Naive B cell (primary cell): ENCODE measurements around the gene HAUS5. TPM values are rescaled to one million over a fixed set of nuclear protein-coding genes. Genes with fewer than 3 reads are reported as not detected.
"Not testable (repeated sequence)": the region's sequence is repeated elsewhere in the genome, so short reads cannot be mapped to it uniquely, and the experiment has no call there.

Experiments
- ATAC-seq, 2 donors: fragments of 150-1000 bp; cut with Tn5 transposase; 2 replicates each; pipeline ENCODE4 v1.10.0; 2021; ENCODE audit warnings: low read depth in 2 of 2, mild to moderate bottlenecking in 2 of 2, moderate library complexity in 2 of 2
- DNase-seq: peaks from one replicate; pipeline ENCODE4 v3.0.0; 2022
- H3K27ac Mint-ChIP-seq, 6 donors: one replicate each; pipeline ENCODE4 v1.8.0; 2020 to 2022; ENCODE audit warnings: mild to moderate bottlenecking in 6 of 6, mixed read lengths in 6 of 6, moderate library complexity in 5 of 6, inconsistent platforms in 2 of 6
- H3K27me3 Mint-ChIP-seq, 3 donors: one replicate each; pipeline ENCODE4 v1.8.0; 2021 to 2022; ENCODE audit warnings: mixed read lengths in 3 of 3, mild to moderate bottlenecking in 1 of 3
- H3K36me3 Mint-ChIP-seq, 2 donors: one replicate each; pipeline ENCODE4 v1.8.0; 2020 to 2022; ENCODE audit warnings: mixed read lengths in 2 of 2, inconsistent platforms in 1 of 2, mild to moderate bottlenecking in 1 of 2
- H3K4me1 Mint-ChIP-seq, 3 donors: one replicate each; pipeline ENCODE4 v1.8.0; 2020 to 2022; ENCODE audit warnings: mixed read lengths in 3 of 3, inconsistent platforms in 1 of 3, mild to moderate bottlenecking in 1 of 3, moderate library complexity in 1 of 3
- H3K4me3 Mint-ChIP-seq, 8 donors: one replicate each; pipeline ENCODE4 v1.8.0; 2020 to 2022; ENCODE audit warnings: mild to moderate bottlenecking in 8 of 8, mixed read lengths in 8 of 8, moderate library complexity in 8 of 8, inconsistent platforms in 2 of 8
- H3K9me3 Mint-ChIP-seq, 7 donors: one replicate each; pipeline ENCODE4 v1.8.0; 2020 to 2022; ENCODE audit warnings: mixed read lengths in 7 of 7, mild to moderate bottlenecking in 5 of 7, inconsistent platforms in 2 of 7, moderate library complexity in 1 of 7
- polyA plus RNA-seq, 6 donors: library from polyadenylated mRNA; unstranded; fragments of 300-500 nt; fragmentation: Illumina TruSeq; gene quantifications; one replicate each; pipeline ENCODE4 v1.2.3, GENCODE V29; 2021; ENCODE audit warnings: low read depth in 6 of 6

The HAUS5 gene
- polyA plus RNA-seq, 6 donors from 2014 or later = 6.7 to 9.8 (median 8.6) TPM

DNA sequence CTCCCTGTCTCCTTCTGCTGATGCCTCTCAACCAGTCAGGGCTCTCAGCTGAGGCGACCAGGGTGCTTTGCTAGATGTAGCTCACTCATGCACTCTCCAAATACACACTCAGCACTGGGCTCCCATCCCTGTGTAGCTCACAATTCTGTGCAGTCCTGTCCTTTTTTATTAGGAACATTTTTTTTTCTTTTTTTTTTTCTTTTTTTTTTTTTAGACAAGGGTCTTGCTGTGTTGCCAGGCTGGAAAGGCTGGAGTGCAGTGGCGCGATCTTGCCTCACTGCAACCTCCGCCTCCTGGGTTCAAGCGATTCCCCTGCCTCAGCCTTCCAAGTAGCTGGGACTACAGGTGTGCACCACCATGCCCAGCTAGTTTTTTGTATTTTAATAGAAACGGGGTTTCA, 42.3 kb downstream of the HAUS5 start:
- Mint-ChIP-seq H3K36me3 (peaks cover 10 to 20% of the 10 kb centered on the region in 2 donors), H3K4me1 (peaks cover 10 to 19% (median 15%) of the 10 kb centered on the region in 3 donors)
- H3K27me3 Mint-ChIP-seq, H3K9me3 Mint-ChIP-seq, ATAC-seq, DNase-seq, H3K27ac Mint-ChIP-seq, H3K4me3 Mint-ChIP-seq: not testable (repeated sequence)

DNA sequence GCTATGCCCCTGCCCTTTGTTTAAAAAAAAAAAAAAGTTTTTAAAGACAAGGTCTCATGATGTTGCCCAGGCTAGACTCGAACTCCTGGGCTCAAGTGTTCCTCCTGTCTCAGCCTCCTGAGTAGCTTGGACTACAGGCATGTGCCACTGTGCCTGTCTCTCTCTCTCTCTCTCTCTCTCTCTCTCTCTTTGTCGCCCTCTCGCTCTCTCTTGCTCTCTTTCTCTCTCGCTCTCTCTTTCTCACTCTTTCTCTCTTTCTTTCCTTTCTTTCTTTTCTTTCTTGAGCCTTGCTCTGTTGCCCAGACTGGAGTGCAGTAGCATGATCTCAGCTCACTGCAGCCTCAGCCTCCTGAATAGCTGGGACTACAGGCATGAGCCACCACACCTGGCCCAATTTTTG, 43.1 kb downstream of the HAUS5 start:
- Mint-ChIP-seq H3K4me3 (peak overlapping the region in 2 of 8 donors; percentile 75 to 76), H3K36me3 (peaks cover 10 to 20% of the 10 kb centered on the region in 2 donors), H3K4me1 (peaks cover 10 to 15% (median 13%) of the 10 kb centered on the region in 3 donors), H3K27ac (peak overlapping the region in 1 of 6 donors; percentile 86), H3K27me3 (no peaks in the 10 kb centered on the region), H3K9me3 (no peaks in the 10 kb centered on the region)
- ATAC-seq = no peak
- no peak for DNase-seq

DNA sequence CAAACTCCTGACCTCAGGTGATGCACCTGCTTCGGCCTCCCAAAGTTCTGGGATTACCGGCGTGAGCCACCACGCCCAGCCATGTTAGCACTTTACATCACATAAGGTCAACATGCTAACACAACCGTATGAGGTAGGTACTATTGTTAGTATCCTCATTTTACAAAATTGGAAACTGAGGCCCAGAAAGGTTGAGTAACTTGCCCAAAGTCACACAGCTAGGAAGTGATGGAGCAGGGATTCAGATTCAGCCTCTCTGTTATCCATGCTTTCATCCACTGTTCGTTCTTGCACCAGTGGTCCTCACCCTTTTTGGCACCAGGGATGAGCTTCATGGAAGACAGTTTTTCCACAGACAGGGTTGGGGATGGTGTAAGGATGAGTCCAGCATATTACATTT, 44.2 kb downstream of the HAUS5 start:
- H3K27ac Mint-ChIP-seq = no peak overlapping the region
- peaks cover 3 to 6% (median 6%) of the 10 kb centered on the region in 3 donors for H3K4me1 Mint-ChIP-seq

DNA sequence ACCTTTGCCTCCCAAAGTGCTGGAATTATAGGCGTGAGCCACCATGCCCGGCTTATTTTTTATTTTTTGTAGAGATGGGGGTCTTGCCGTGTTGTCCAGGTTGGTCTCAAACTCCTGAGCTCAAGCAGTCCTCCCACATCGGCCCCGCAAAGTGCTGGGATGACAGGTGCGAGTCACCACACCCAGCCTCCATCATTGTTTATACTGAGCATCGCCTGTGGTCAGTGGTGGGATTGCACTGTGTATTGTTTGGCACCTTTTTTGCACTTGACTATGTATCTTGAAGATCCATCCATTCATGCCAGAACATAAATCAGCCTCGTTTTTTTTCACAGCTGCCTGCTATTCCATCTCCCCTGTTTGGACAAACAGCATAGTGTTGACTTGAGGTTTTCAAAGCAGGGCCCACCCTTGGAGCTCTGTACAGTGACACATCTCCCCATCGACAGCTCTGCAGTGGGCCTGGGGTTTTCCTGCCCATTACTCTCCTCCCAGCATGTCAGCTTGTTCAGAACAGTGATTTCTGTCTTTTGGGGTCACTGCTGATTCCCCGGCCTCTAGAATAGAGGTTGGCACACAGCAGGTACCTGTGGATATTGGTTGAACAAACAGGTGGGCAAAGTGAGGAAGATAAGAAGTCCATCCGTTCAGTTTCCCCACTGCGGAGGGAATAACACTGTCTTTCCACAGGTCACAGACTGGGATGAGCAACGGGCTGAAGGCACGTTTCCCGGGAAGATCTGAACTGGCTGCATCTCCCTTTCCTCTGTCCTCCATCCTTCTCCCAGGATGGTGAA, 45.6 kb downstream of the HAUS5 start:
- Mint-ChIP-seq H3K9me3 (no peaks in the 10 kb centered on the region), H3K4me3 (no peak overlapping the region), H3K27ac (peak overlapping the region in 1 of 6 donors; percentile 56), H3K27me3 (no peaks in the 10 kb centered on the region), H3K4me1 (peaks cover 0 to 6% (median 5%) of the 10 kb centered on the region in 3 donors), H3K36me3 (peaks cover 10 to 20% of the 10 kb centered on the region in 2 donors)
- no peak for DNase-seq
- no peak for ATAC-seq

More for the DNA sequence above, 44.2 kb downstream of the HAUS5 start:
- ATAC-seq = no peak
- Mint-ChIP-seq H3K4me3 (no peak overlapping the region), H3K36me3 (peaks cover 10 to 20% of the 10 kb centered on the region in 2 donors), H3K9me3 (no peaks in the 10 kb centered on the region), H3K27me3 (no peaks in the 10 kb centered on the region)
- no peak for DNase-seq

DNA sequence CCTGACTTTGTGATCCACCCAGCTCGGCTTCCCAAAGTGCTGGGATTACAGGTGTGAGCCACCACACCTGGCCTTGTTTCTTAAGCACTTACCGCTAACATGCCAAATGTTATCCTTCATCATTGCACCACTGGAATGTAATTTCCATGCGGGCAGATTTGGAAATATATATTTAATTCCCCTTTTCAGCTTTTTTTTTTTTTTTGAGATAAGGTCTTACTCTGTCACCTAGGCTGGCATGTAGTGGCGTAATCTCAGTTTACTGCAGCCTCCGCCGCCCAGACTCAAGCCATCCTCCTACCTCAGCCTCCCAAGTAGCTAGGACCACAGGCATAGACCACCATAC, 49.4 kb downstream of the HAUS5 start:
- DNase-seq = no peak
- Mint-ChIP-seq H3K4me3 (no peak overlapping the region), H3K9me3 (no peaks in the 10 kb centered on the region), H3K27ac (peak overlapping the region in 1 of 6 donors; percentile 79), H3K36me3 (peaks cover 0 to 8% of the 10 kb centered on the region in 2 donors), H3K4me1 (peaks cover 0 to 7% (median 0%) of the 10 kb centered on the region in 3 donors), H3K27me3 (no peaks in the 10 kb centered on the region)
- ATAC-seq = no peak

DNA sequence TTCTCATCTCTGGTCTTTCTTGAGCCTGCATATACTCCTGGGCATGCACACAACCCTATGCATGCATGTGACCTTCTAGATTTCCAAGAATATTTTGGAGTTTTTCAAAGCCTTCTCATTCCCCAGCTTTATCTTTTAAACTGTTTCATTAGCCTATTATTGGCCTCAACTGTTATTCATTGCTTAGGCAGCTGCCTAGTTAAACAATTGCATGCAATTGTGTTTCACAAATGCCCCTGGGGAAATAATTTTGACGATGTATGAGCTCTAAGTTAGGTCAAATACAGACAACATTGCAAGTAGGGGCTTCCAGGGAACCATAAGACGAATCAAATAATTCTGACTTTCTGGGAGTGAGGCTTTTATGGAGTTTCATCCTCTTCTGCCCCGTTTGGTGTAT, 51.4 kb downstream of the HAUS5 start:
- no peak overlapping the region for H3K27ac Mint-ChIP-seq
- ATAC-seq (no peak), DNase-seq (no peak)
- H3K27me3 Mint-ChIP-seq = no peaks in the 10 kb centered on the region
- H3K36me3 Mint-ChIP-seq = no peaks in the 10 kb centered on the region
- H3K9me3 Mint-ChIP-seq = no peaks in the 10 kb centered on the region
- peaks cover 0 to 3% (median 0%) of the 10 kb centered on the region in 3 donors for H3K4me1 Mint-ChIP-seq
- H3K4me3 Mint-ChIP-seq = no peak overlapping the region

DNA sequence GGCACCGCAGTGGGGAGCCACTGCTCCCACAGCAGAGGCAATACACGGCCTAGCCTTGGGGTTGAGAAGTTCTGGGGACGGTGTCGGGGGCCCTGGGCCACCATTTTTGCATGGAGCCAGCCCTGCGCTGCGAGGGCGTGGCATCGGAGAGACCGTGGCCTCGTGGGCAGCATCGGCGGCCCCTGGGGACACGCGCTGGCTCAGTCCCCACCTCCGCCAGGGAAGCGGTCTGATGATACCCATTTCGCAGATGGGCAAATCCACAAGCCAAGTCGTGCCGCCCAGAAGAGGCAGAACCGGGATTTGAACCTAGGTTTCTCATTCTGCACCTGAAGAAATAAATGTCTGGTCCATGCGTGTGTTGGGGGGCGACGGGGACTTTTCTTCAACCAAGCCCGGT, 52.6 kb downstream of the HAUS5 start:
- ATAC-seq (no peak), DNase-seq (no peak)
- no peak overlapping the region for H3K4me3 Mint-ChIP-seq
- H3K27ac Mint-ChIP-seq = no peak overlapping the region
- peaks cover 0 to 8% (median 6%) of the 10 kb centered on the region in 3 donors for H3K27me3 Mint-ChIP-seq
- H3K4me1 Mint-ChIP-seq = peaks cover 0 to 7% (median 0%) of the 10 kb centered on the region in 3 donors
- peaks cover 0 to 3% (median 0%) of the 10 kb centered on the region in 7 donors for H3K9me3 Mint-ChIP-seq
- H3K36me3 Mint-ChIP-seq = no peaks in the 10 kb centered on the region

DNA sequence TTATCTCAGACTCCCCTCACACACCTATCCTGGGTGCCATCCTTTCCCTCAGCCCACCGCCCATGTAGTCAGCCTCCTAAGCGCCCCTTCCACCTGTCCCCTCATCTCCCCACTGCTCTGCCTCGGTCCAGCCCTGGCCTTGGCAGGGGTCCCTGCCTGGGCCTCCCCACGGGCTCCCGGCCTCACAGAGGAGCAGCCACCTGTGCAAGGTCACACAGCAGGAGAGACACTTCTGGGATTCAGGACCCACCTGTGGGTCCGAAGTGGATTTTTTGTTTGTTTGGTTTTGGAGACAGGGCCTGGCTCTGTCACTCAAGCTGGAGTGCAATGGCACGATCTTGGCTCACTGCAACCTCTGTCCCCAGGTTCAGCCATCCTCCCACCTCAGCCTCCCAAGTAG, 53.1 kb downstream of the HAUS5 start:
- Mint-ChIP-seq H3K36me3 (no peaks in the 10 kb centered on the region), H3K27ac (no peak overlapping the region), H3K27me3 (peaks cover 0 to 12% (median 8%) of the 10 kb centered on the region in 3 donors), H3K4me3 (no peak overlapping the region), H3K4me1 (peaks cover 0 to 7% (median 0%) of the 10 kb centered on the region in 3 donors), H3K9me3 (peaks cover 0 to 3% (median 0%) of the 10 kb centered on the region in 7 donors)
- ATAC-seq (no peak), DNase-seq (no peak)

DNA sequence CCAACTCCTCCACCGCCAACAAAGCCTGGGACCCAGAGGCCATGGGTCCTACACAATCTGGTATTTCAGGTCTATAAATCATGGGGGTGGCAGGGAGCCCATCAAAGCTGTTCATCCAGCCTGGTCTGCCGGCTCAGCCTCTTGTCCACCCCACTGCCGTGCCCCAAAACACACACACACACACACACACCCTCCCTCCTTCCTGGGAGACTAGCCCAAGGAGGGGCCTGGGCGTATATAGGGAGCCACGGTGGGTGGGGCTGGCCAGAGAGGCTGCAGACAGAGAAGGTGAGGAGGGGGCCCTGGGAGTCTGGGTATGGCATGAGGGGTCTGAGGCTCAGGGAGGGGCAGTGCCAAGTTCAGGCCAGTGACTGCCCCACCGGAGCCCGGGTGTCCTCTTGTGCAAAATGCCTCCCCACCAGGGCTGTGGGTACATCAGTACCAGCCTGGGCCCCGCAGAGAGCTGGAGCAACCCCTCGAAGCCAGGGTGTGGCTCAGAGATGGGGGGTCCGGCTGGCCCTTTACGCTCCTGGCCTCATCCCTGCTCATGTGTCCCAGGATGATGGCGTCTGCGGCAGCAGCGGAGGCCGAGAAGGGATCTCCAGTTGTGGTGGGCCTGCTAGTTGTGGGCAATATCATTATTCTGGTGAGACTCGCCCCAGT, 53.8 kb downstream of the HAUS5 start, which contains the start of gene UPK1A:
UPK1A (plus strand) TSS at position 267 of the 663 bp plus-strand sequence; CDS start at position 563, 296 bp downstream.
- H3K27ac Mint-ChIP-seq = peak within 1 kb of the TSS in 1 of 6 donors; percentile 94
- no peaks in the 10 kb centered on the region for H3K36me3 Mint-ChIP-seq
- peaks cover 0 to 7% (median 0%) of the 10 kb centered on the region in 3 donors for H3K4me1 Mint-ChIP-seq
- ATAC-seq = no peak
- no peak within 1 kb of the TSS for H3K4me3 Mint-ChIP-seq
- DNase-seq = no peak
- H3K27me3 Mint-ChIP-seq = peaks cover 0 to 16% (median 14%) of the 10 kb centered on the region in 3 donors
- H3K9me3 Mint-ChIP-seq = peaks cover 0 to 3% (median 0%) of the 10 kb centered on the region in 7 donors

DNA sequence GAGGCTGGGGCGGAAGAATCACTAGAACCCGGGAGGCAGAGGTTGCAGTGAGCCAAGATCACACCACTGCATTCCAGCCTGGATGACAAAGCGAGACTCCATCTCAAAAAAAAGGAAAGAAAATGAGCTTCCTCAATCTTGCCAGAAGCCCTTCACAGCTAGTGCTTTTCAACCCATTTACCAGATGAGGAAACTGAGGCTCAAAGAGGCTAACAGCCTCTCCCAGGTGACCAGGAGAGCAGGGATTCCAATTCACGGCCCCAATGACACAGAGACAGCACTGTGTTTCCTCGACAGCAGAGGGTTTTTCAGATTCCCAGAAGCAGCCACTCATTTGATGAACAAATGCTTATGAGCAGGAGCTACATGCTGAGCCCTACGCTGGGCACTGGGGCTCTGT, 57.0 kb downstream of the HAUS5 start:
- H3K27me3 Mint-ChIP-seq = peaks cover 18 to 42% (median 36%) of the 10 kb centered on the region in 3 donors
- peak overlapping the region in 1 of 6 donors; percentile 20 for H3K27ac Mint-ChIP-seq
- DNase-seq (no peak), ATAC-seq (no peak)
- H3K4me1 Mint-ChIP-seq = peaks cover 3 to 13% (median 7%) of the 10 kb centered on the region in 3 donors
- H3K9me3 Mint-ChIP-seq = peaks cover 0 to 3% (median 0%) of the 10 kb centered on the region in 7 donors
- H3K4me3 Mint-ChIP-seq = no peak overlapping the region
- H3K36me3 Mint-ChIP-seq = peaks cover 0 to 6% of the 10 kb centered on the region in 2 donors

DNA sequence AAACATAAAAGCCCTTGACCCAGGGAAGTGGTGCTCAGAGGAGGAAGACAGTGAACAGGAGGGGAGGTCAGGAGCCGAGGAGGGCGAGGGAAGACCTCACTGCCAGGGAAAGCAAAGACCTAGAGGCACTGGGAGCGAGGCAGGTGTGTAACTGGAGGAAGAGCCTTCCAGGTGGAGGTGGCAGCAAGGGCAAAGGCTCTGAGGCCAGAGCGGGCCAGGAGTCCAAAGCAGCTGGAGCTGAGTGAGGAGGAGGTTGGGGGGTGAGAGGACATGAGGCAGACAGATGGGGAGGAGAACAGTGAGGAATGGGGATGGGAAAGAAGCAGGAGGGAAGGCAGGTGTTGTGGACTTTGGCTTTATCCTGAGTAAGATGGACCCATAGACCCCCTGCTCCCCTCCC, 57.4 kb downstream of the HAUS5 start:
- Mint-ChIP-seq H3K27ac (peak overlapping the region in 1 of 6 donors; percentile 20), H3K4me3 (no peak overlapping the region), H3K9me3 (peaks cover 0 to 3% (median 0%) of the 10 kb centered on the region in 7 donors), H3K27me3 (peaks cover 18 to 44% (median 36%) of the 10 kb centered on the region in 3 donors), H3K4me1 (peaks cover 3 to 13% (median 7%) of the 10 kb centered on the region in 3 donors), H3K36me3 (peaks cover 0 to 6% of the 10 kb centered on the region in 2 donors)
- ATAC-seq (no peak), DNase-seq (no peak)

DNA sequence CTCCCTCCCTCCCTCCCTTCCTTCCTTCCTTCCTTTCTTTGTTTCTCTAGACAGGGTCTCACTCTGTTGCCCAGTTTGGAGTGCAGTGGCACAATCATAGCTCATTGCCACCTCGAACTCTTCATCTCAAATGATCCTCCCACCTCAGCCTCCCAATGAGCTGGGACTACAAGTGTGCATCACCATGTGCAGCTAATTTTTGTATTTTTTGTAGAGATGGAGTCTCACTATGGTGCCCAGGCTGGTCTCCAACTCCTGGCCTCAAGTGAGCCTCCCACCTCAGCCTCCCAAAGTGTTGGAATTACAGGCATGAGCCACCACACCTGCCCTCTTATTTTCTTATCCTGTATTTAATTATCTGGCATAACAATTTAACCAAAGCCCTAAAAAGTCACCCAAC, 58.2 kb downstream of the HAUS5 start:
- Mint-ChIP-seq H3K4me1 (peaks cover 3 to 13% (median 7%) of the 10 kb centered on the region in 3 donors), H3K9me3 (peaks cover 0 to 3% (median 0%) of the 10 kb centered on the region in 7 donors), H3K27me3 (peaks cover 18 to 46% (median 39%) of the 10 kb centered on the region in 3 donors), H3K4me3 (no peak overlapping the region), H3K36me3 (peaks cover 0 to 6% of the 10 kb centered on the region in 2 donors), H3K27ac (no peak overlapping the region)
- ATAC-seq (no peak), DNase-seq (no peak)

DNA sequence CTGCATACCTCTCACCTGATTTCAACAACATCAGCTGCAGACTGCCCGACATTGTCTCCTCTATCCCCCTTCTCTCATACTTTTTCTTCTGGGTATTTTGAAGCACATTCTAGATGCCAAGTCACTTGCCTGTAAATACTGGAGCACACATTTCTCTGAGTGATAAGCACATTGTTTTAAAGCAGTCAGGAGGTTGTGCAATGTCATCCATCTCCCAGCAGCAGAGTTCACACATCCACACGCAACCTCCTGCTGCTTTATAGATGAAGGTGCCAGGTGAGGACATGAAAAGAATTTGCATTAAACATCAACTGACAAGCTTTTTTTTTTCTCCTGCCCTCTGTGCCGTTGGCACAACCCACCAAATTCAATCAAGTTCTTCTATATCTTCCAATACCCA, 59.3 kb downstream of the HAUS5 start:
- Mint-ChIP-seq H3K27me3 (peaks cover 18 to 56% (median 50%) of the 10 kb centered on the region in 3 donors), H3K27ac (no peak overlapping the region)
- no peak for DNase-seq

More for the DNA sequence above, 59.3 kb downstream of the HAUS5 start:
- H3K4me1 Mint-ChIP-seq = peaks cover 3 to 13% (median 7%) of the 10 kb centered on the region in 3 donors
- no peak for ATAC-seq
- peaks cover 0 to 6% of the 10 kb centered on the region in 2 donors for H3K36me3 Mint-ChIP-seq
- H3K9me3 Mint-ChIP-seq = peaks cover 0 to 3% (median 0%) of the 10 kb centered on the region in 7 donors
- H3K4me3 Mint-ChIP-seq = no peak overlapping the region
